IPS DF 6.9 (cell line): ENCODE measurements around the gene HOXD8.

Source experiments
- DNase-seq: peaks from one replicate; pipeline ENCODE4 v3.0.0-alpha.2; 2013; ENCODE audit warnings: low read depth, low spot score
- H3K27ac ChIP-seq: one replicate; pipeline ENCODE4 v1.5.1; 2013; ENCODE audit warnings: low read length, control low read depth
- H3K27me3 ChIP-seq: 2 replicates; pipeline ENCODE4 v1.6.1; 2013; ENCODE audit warnings: mild to moderate bottlenecking, low read length; ENCODE audit not compliant: control insufficient read depth, insufficient read depth
- H3K36me3 ChIP-seq: 2 replicates; pipeline ENCODE4 v1.6.1; 2013; ENCODE audit warnings: low read length; ENCODE audit not compliant: control insufficient read depth, insufficient read depth
- H3K4me1 ChIP-seq: 2 replicates; pipeline ENCODE4 v1.6.1; 2013; ENCODE audit warnings: low read length; ENCODE audit not compliant: control insufficient read depth, insufficient read depth
- H3K4me3 ChIP-seq: 2 replicates; pipeline ENCODE4 v1.5.1; 2013; ENCODE audit warnings: mild to moderate bottlenecking, low read length
- H3K9me3 ChIP-seq: 2 replicates; pipeline ENCODE4 v1.6.1; 2013; ENCODE audit warnings: low read length, inconsistent platforms; ENCODE audit not compliant: control insufficient read depth, insufficient read depth
- WGBS: extraction: QIAGEN DNeasy Blood & Tissue Kit; methylation state at CpG from one replicate; pipeline ENCODE4 v1.1.7; 2013; ENCODE audit warnings: mixed read lengths, missing lambda C conversion rate; ENCODE audit not compliant: insufficient read length, insufficient coverage; 5-methylcytosine and 5-hydroxymethylcytosine counted together

Gene HOXD8

DNA sequence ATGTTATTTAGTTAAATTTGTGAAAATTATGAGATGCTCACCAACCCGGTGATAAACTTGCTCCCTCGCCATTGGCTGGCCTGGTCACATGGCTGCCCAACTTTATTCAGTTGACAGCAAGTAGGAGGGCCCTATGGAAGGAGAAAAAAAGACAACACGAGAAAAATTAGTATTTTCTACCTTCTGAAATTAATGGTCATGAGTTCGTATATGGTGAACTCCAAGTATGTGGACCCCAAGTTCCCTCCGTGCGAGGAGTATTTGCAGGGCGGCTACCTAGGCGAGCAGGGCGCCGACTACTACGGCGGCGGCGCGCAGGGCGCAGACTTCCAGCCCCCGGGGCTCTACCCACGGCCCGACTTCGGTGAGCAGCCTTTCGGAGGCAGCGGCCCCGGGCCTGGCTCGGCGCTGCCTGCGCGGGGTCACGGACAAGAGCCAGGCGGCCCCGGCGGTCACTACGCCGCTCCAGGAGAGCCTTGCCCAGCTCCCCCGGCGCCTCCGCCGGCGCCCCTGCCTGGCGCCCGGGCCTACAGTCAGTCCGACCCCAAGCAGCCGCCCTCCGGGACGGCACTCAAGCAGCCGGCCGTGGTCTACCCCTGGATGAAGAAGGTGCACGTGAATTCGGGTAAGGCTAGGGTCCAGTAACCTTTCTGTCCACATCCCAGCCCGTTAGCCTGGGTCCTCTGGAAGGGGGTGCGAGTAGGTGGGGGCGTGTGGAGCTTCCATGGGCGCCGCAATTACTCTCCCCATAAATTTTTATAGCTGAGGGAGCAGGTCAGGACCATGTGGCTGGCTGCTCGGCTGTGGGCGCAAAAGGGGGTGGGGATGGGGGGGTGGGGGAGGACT is 22.2 kb downstream of the HOXD8 start, which contains the start of gene HOXD4:
HOXD4 (plus strand) TSS at position 109 of the 846 bp plus-strand sequence; CDS start at position 193, 84 bp downstream.
- peaks cover 97% of the 10 kb centered on the region for H3K27me3 ChIP-seq
- WGBS, result no CpG with 5 or more reads among the region's 55 CpGs
- H3K4me3 ChIP-seq, result no peak within 1 kb of the TSS

DNA sequence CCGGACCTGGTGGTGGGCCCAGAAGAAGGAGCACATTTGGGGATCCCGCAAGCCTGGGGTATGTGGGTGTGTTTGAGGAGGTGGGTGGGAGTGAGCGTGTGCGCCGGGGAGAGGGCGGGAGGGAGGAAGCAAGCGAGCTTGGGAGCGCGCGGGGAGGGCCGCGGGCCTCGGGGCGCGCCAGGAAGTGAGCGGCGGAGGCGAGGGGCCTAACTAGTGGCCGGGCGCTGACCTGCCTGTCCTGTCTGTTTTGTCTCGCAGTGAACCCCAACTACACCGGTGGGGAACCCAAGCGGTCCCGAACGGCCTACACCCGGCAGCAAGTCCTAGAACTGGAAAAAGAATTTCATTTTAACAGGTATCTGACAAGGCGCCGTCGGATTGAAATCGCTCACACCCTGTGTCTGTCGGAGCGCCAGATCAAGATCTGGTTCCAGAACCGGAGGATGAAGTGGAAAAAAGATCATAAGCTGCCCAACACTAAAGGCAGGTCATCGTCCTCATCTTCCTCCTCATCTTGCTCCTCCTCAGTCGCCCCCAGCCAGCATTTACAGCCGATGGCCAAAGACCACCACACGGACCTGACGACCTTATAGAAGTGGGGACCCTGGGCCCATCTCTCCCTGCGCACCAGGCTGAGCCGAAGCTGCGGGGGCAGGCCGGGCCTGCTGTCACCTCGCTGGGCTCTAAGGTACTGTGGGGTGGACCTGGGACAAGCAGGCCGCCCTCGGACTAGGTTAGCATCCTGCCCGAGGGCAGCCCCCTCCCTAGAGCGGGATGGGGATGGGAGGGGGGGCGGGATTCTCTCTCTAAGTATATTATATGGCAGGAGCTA is 23.1 kb downstream of the HOXD8 start:
- no peaks in the 10 kb centered on the region for H3K9me3 ChIP-seq
- no peaks in the 10 kb centered on the region for H3K36me3 ChIP-seq
- no peak for DNase-seq
- peaks cover 97% of the 10 kb centered on the region for H3K27me3 ChIP-seq
- H3K4me1 ChIP-seq, result peaks cover under 1% of the 10 kb centered on the region
- no peak overlapping the region for H3K27ac ChIP-seq
- no peak overlapping the region for H3K4me3 ChIP-seq
- no CpG with 5 or more reads among the region's 48 CpGs for WGBS

More for the DNA sequence above, 22.2 kb downstream of the HOXD8 start, which contains the start of gene HOXD4:
- no peaks in the 10 kb centered on the region for H3K36me3 ChIP-seq
- no peaks in the 10 kb centered on the region for H3K9me3 ChIP-seq
- H3K4me1 ChIP-seq, result no peaks in the 10 kb centered on the region; the same call in 1 of the 2 replicates
- no peak within 1 kb of the TSS for H3K27ac ChIP-seq
- no peak for DNase-seq

DNA sequence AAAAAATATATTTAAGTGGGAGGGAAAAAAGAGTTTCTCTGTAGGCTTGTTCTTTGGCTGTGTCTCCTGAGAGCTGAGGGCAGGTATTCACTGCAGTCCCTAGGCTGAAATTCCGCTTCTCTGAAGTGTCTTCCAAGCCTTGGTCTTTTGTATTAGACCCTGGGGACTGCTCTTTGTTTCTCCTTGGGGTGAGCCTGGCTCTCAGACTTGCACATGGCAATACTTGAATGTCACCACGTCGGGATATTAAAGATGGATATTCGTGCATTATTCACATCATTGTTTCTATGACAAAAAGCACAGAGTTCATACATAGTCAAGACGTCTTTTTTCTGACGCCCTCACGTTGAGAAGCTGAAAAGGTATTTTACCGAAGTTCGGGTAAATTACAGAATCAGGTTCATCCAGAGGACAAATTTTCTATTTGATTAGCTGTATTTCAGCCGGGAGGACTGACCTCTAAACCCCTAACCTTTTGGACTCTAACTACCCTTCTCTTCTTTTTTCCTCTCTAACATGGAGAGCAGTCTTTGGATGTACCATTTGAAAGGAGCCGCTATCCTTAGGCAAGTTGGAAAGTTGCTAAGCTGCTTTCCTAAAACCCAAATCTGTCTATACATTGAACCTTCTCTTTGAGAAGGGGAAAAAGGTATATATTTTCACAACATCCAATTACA is 25.2 kb downstream of the HOXD8 start:
- Histone ChIP-seq H3K36me3 (no peaks in the 10 kb centered on the region), H3K27me3 (peaks cover 97% of the 10 kb centered on the region), H3K4me1 (peaks cover 1% of the 10 kb centered on the region), H3K4me3 (no peak overlapping the region), H3K27ac (no peak overlapping the region), H3K9me3 (no peaks in the 10 kb centered on the region)
- DNase-seq, result no peak
- WGBS, result no CpG with 5 or more reads among the region's 11 CpGs

DNA sequence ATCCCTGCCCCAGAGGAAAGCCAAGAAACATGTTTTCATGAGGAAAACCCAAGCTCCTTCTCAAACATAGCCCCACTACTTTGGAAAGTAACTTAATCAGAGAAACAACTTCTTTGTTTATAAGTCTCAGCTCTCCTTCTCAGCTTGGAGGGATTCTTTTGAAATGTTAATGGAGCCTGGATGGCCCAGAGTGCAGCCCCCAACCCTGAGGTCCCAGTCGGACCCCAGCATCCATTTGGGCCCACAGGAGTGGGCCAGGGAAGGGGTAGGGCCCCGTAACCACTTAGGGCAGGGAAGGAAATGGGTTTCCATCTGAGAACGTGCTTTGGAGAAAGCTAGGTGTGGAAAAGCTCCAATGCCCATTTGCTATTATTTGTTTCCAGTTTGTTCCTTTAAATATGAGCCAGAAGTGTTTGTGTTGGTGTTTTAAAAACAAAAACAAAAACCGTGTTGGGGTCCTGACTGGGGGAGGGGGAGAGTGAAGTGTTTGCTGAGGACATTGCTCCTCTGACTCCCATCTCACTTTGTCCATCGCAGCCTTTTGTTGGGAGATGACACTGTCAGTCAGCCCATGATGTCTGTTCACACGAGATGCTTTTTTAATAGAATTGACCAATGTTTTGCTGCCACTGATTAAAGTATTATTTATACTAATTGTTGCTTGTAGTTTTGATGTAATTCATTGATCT is 26.0 kb downstream of the HOXD8 start:
- WGBS, result no CpG with 5 or more reads among the region's 6 CpGs
- Histone ChIP-seq H3K36me3 (no peaks in the 10 kb centered on the region), H3K4me1 (peaks cover 1% of the 10 kb centered on the region), H3K27ac (no peak overlapping the region), H3K9me3 (no peaks in the 10 kb centered on the region), H3K4me3 (no peak overlapping the region), H3K27me3 (peaks cover 97% of the 10 kb centered on the region)
- no peak for DNase-seq

DNA sequence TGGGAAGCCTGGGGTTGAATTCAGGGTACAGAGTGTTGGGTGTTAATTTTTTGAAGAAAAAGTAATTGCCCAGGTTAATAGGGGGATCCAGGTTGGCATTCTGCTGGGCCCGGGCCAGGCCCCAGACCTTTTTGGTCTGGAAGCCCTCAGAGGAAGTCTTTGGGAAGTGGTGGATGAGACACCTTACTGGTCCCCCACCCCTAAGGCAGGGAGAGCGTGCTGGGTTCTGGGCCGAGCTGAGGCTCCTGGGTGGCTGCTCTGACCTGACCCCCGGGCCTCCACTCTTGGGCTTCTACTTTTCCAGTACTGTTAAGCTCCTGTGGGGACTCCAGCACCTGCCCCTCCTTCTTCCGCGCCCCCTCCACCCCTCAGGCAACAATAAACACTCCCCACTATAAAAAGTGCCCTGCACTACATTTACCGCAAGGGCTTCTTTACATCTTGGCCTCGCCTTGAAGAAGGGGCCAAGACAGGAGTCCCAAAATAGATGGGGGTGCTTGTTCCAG is 26.8 kb downstream of the HOXD8 start:
- no peak for DNase-seq
- peaks cover 97% of the 10 kb centered on the region for H3K27me3 ChIP-seq
- H3K4me3 ChIP-seq, result no peak overlapping the region
- H3K4me1 ChIP-seq, result peaks cover 1% of the 10 kb centered on the region
- H3K27ac ChIP-seq, result no peak overlapping the region
- no peaks in the 10 kb centered on the region for H3K36me3 ChIP-seq
- H3K9me3 ChIP-seq, result no peaks in the 10 kb centered on the region
- no CpG with 5 or more reads among the region's 8 CpGs for WGBS

DNA sequence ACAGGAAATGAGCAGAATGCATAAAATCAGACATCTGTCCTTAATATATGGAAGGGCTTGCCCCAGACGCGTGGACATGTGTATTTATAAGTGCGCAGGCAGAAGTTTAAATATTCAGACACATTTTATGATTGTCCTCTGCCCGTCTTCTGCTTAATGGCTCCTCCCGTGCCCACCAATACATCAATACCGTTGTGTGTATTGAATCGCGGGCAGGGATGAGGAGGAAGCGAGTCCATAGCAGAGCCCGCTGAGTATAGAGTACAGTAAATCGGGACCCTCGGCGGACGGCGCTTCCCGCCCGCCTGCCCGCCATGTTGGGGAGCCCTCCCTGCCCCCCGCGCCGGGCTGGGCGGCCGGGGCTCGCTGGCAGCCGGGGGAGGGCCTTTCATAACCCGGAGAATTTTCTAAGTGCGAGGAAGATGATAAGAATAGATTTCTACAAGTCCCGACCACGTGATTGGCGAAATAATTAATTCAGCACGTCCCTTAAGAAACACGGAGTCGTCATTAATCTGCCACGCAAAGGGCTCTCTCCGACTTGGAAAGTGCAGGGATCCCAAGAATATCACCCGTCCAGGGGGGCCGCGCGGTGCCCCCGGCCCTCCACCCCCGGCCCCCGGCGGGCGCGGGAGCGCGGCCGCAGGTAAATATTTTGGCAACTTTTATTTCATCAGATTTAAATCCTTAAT is 27.4 kb downstream of the HOXD8 start, which contains the start of gene HOXD3:
HOXD3 (plus strand) TSS at position 501 of the 692 bp plus-strand sequence. CDS start 11,808 bp downstream, outside the sequence.
- Histone ChIP-seq H3K4me3 (no peak within 1 kb of the TSS), H3K9me3 (no peaks in the 10 kb centered on the region), H3K27ac (no peak within 1 kb of the TSS), H3K27me3 (peaks cover 97% of the 10 kb centered on the region), H3K36me3 (no peaks in the 10 kb centered on the region), H3K4me1 (peaks cover 1% of the 10 kb centered on the region)
- DNase-seq, result no peak
- no CpG with 5 or more reads among the region's 48 CpGs for WGBS

DNA sequence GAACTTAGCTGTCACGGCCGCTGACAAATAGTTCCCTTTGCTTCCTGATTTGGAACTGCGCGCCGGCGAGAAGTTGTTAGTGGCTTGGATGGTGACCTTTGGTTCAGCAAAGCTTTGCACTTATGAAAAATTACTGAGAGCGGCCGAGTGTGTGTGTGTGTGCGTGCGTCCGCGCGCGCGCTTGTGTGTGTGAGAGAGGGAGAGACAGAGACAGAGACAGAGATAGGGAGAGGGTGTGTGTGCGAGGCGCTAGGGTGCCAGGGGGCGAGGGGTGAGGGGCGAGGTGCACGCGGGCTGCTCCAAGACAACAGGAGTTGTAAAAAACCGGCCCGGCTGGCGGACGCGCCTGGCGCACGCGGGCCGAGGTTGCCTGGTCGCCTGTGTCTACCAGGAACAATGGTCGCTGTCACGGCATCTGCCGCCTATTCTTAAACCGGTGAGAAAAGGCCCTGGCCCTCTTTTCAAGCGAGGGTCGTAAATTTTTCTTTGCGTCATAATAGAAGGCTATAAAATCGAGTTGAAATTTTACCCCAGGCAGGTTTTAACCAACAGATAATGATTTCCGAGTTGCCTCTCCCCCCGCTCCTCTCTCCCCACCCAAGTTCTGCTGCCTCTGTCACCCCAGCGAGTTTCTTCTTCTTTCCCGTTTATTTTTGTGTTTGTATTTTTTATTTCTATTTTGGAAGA is 28.1 kb downstream of the HOXD8 start:
- no peak for DNase-seq
- H3K36me3 ChIP-seq, result no peaks in the 10 kb centered on the region
- peaks cover 97% of the 10 kb centered on the region for H3K27me3 ChIP-seq
- no peak overlapping the region for H3K4me3 ChIP-seq
- no peak overlapping the region for H3K27ac ChIP-seq
- H3K9me3 ChIP-seq, result no peaks in the 10 kb centered on the region
- H3K4me1 ChIP-seq, result peaks cover 1% of the 10 kb centered on the region
- WGBS, result no CpG with 5 or more reads among the region's 43 CpGs

DNA sequence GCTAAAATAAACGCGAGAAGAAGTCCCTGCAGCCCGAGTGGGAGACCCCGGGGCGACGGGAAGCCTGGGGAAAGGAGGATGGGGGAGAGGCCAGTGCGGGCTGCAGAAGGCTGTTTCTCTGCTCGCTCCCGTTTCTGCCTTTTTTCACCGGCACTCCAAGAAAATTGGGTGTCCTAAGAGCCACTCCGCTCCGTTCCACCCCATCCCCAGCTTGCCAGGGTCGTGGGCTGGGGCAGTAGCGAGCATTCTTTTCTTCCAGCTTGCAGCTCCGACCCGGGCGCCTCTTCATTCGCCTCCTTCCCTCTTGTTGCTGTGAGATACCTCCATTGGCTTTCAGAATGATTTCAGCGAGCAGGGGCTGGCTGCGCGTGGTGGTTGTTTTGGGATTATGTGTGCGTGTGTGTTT is 28.7 kb downstream of the HOXD8 start:
- peaks cover 97% of the 10 kb centered on the region for H3K27me3 ChIP-seq
- no peak overlapping the region for H3K27ac ChIP-seq
- no CpG with 5 or more reads among the region's 22 CpGs for WGBS
- no peak overlapping the region for H3K4me3 ChIP-seq
- no peak for DNase-seq
- no peaks in the 10 kb centered on the region for H3K9me3 ChIP-seq
- peaks cover 1% of the 10 kb centered on the region for H3K4me1 ChIP-seq
- no peaks in the 10 kb centered on the region for H3K36me3 ChIP-seq
